GM18519 (cell line): ENCODE results near the gene COBLL1.

Experiments used
- ATAC-seq: cut with Tn5 transposase; IDR thresholded peaks from one replicate; pipeline ENCODE4 v1.9.1; 2021; ENCODE audit warnings: mild to moderate bottlenecking, moderate library complexity; ENCODE audit not compliant: unreplicated experiment, low FRiP score

Gene COBLL1

DNA sequence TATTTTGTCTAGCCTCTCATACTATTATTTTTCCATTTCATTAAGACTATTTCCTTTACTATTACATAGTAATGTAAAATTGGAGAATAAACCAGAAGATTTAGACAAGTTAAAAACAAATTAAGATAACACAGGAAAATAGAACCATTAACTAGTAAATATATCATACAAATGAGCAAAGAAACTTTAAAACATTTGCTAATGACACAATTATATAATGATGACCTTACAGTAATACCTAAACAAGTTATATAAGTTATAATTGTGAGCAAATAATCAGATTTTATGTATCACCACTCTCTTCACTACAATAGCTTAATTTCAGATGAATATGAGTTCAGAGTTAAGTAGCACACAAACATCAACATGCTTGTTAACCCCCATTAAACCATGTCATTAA is 147.8 kb downstream of the COBLL1 start:
- no peak for ATAC-seq

DNA sequence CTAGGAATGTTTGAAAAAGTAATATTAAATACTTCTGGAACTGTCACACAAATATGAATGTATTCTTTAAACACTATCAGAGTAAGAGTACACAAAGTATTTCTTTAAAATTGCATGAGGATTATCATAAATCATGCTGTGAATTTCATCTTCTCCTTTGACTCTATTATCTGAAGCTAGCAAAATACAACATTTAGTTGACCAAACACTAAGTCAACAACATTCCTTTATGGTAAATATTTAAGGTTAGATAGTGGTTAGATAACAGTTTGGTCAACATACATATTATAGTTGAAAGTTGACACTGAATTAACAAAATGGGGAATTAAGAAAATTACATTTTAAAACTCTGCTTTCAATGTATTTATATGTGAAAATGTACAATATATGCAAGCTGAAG is 148.2 kb downstream of the COBLL1 start:
- no peak for ATAC-seq

DNA sequence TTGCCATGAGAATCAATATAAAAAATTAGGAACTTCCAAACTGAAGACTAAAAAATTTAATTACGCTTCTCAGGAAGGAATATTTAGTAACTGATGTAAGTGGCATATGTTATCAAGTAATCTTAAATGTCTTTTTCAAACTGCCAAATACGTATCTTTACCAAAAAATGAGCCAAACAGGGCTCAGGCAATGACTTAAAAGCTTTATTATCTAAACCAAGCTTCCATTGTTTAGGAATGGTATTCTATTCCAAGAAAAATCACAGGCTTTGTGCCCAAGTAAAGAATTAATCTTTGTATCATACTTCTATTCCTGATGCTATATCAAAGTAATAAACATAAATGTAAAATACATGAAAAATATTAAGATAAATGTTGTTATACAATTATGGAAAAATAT is 148.7 kb downstream of the COBLL1 start:
- ATAC-seq: no peak

DNA sequence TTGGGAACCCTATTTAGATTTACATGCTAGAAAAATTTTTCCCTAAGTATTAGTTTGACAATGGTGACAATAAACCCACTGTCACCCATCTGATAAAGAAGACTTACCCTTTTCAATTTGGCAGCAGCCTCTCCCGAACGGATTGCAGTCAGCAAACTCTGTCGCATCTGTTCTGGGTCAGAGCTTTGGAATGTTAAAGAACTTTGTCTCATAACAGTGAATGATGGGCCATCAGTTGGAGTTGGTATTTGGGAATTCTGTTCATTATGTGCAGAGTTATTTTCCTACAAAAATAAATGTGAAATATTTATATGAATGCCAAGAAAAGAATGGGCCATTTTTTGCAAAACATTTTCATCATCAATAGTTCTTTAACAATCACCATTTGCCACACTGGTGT is 149.5 kb downstream of the COBLL1 start:
- ATAC-seq: no peak

DNA sequence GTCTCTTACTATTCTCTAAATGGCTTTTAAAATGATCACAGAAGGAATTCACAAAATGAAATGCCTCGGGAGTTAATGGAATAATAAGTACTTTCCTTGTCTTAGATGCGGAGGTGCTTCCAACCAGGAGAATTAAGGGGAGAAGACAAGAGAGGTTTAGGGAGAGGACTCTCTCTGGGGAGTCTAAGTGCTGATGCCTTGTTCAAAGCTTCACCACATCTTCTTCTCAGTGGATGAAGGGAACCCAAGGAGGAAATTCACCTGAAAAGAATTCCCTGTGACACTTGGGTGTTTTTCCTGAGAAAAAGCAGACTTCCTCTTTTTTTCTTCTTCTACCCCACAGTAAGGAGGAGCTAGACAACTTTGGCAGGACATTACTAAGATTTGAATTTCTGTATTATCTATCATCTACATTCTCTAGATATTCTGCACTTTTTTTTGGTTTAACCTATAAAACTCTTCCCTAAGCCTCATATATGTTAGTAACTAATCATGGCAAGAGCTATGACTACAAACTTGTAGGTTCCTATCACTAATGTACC is 150.2 kb downstream of the COBLL1 start:
- ATAC-seq: no peak

DNA sequence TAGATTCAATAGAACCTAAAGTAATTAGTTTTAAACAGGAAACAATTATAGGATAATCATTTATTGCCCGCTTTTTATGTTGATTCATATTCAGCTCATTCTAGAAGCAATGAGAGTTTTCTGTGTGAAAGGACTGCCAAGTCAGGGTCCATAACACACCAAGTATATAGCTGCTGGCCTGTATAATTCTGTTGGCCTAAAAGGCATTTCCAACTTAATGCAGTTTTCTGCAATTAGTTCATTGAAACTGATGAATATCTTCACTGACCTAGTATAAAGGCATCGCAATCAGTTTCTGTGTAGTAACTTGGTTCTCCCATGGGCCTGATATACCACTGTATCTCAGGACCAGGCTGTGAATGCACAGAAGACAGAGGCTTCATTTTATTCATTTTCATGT is 151.3 kb downstream of the COBLL1 start:
- ATAC-seq: no peak

DNA sequence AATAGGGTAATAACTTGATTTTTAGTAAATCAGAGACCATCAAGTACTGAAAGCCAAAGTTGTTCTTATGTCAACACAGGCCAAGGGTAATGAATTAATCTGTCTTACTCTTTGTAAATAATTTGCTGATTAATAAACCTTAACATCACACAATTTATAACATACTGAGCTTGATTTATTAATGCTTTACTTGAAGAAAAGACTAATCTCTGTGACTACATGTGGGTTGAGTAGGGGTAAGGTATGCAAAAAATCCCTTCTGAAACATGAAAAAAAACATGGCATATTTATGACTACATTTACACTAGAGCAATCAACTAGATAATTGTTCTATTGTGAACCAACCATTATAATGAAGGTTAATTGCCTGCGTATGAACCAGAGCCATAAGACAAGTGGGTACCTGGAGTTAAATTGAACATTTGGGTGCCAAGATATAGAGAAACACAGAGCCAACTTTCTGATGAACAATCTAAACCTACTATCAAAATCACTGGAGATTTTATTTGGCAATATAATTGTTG is 152.7 kb downstream of the COBLL1 start:
- no peak for ATAC-seq

DNA sequence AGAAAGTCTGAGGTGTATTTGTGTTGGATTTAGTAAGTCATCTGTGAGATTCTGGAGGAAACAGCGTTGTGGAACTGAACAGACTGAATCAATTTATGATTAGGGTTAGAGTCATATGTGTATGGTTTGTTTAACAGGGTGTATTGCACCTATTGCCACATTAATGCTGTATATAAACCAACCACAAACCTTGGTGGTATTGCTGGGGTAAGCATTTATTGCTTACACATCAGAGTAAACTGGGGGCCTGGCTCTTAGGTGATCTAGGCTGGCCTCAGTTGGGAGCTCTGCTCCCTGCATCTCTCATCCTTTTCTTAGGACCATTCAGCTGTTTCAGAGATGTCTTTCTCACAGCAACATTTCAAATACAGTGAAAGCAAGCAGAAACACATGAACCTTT is 160.6 kb downstream of the COBLL1 start:
- ATAC-seq: no peak

DNA sequence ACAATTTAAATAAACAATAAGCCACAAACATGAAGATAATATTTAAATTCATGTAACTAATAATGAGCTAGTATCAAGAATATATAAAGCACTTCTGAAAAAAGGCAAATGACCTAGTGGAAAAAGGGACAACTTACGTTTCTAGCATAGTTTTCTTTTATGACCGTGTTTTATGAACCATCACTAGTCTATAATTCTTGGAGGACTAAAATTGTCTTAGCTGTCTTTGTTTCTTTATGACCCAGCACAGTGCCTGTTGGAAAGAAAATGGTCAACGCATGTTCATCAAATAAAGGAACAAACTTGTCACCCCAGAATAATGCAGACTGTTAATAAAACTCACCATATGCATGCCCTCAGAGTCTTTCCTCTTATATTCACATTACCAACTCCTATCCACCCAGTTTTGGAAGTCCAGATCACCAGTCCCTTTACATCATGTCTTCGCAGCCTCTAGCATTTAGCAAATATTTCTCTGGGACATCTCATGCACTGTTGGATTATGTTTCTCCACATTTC is 162.9 kb downstream of the COBLL1 start:
- ATAC-seq: no peak

DNA sequence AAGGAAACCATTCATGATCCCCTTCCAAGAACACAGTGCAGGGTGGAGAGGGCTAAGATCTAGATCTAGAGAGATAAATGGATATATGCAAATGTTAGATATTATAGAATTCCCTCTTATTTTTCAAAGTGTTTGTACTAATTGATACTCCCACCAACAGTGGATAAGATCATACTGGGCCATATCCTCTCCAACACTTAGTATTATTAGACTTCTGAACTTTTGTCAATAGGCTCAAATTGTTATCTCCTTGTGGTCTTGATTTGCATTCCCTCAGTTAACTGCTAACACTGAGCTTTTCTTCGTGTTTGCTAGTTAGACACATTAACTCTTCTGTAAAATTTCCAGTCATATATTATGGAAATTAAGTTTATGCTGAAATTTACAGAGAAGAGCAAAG is 163.9 kb downstream of the COBLL1 start:
- no peak for ATAC-seq

DNA sequence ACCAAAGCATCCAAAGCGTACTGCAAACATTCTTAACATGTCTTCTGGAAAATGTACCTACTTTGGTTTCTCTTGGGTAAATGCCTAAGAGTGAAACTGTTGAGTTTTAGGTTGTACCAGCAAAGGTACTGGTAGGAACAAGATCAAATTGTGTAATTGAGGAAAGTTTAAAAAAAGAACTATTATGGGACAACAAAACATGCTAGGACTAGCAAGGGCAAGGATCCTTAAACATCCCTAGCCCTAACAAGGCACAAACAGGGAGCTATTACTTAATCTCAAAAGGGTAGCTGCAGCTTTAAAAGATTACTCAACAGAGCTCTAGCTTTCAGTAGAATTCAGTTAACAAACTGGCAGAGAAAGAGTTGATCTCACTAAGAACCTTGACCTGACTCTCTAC is 164.4 kb downstream of the COBLL1 start:
- ATAC-seq: no peak

DNA sequence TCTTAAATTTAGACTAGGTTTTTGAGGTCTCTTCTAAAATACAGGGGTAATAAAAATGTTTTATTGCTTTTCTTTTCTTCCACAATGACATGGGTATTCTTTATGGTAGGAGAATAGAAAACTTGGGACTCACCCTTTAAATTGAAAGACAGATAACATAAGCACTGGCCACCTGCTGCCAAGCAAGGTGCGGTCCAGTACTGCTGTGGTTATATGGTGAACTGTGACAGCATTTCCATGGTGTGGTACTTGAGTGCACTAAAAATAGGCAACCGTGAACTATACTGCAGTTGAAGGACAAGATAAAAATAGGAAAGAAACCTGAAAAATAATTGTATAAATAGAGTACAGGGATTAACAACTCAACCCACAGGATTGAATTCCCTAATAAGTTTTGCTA is 165.9 kb downstream of the COBLL1 start:
- no peak for ATAC-seq

DNA sequence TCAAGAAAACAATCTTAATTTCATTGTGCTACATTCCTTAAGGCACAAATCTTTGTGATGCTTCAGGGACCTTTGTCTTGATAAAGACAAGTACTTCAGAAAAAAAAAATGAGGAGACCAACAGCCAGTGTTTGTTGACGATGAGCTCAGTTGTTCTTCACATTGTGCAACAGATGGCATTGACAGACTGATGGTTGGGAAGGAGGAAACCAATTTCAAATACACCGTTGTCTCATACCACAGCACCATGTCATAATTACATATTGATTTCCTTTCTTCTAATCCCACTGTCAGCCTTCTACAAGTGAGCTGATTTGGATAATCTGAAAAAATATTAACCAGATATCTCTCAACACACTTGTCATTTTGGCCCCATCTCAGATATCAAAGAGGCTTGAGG is 166.6 kb downstream of the COBLL1 start:
- ATAC-seq: no peak

DNA sequence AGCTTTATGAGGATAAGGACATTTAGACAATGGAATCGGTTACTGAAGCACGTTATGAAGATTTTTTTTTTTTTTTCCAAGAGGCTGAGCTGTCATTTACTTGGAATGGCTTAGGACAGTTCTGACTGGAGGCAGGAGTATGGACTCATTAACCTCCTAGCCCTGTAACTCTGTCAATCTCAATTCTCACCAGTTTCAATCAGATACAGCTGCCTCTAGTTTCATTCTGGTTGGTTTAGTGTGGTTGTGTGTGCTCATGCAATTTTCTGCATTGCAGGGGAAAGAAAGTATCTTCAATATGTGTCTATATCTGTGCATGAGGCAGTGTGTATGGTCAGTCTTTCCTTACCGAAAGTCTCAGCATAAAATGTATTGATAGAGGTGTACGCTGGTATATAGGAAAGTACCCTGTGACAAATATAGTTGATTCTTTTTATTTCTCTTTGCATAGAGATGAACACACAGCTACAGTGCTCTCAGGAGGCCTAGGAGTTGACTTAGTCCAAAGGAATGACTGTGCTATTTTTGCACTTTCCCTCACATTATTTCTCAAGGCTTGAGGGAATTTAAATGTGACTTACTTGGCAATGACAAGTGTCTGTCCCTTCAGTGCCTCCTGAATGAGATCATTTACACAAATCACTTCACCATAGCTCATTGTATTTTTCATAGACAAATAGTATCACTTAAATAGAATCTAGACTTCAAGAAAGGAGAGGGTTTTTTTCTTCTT is 169.8 kb downstream of the COBLL1 start:
- ATAC-seq: no peak

DNA sequence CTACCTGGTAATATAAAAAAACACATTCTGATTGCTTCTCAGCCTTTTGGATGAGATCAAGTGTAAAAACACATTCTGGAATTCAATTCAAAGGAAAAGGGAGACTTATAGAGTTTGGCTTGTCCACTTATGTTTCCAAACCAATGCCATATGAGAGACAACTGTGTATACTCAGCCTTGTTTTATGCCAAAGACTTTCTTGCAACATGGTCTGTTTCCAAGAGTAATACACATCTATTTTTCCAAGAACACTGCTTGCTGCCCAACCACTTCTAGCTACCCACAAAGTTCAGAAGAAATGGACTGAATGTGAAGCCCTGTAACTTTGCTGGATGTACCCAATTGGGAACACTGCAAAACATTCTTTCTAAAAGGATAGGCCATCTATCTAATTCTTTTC is 172.3 kb downstream of the COBLL1 start:
- no peak for ATAC-seq

DNA sequence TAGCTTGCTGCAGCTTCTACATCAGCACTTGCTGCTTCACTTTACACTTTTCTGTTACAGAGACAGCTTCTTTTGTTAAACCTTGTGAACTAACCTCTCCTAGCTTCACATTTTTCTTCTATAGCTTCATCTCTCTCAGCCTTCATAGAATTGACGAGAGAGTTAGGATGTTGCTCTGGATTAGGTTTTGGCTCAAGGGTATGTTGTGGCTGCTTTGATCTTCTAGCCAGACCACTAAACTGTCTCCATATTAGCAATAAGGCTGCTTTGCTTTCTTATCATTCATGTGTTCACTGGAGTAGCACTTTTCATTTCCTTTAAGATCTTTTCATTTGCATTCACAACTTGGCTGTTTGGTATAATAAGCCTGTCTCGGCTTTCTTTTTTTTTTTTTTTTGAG is 174.1 kb downstream of the COBLL1 start:
- no peak for ATAC-seq

DNA sequence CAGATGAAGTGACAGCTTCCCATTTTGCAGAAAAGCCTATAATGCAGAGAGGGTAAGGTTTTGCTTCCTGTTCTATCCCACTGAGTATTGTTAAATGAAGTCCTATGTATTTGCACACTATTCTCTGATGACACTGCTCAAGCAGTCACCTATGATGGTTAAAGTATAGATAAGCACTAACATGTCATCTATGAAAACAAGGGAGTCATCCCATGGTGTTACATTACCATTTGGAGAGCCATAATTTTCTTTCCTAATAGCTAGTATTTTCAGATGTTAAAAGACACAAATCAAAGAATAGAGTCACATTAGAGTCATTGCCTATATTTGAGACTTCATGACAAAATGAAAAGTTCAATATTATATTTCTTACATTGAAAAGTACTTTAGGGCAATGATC is 177.6 kb downstream of the COBLL1 start:
- no peak for ATAC-seq

DNA sequence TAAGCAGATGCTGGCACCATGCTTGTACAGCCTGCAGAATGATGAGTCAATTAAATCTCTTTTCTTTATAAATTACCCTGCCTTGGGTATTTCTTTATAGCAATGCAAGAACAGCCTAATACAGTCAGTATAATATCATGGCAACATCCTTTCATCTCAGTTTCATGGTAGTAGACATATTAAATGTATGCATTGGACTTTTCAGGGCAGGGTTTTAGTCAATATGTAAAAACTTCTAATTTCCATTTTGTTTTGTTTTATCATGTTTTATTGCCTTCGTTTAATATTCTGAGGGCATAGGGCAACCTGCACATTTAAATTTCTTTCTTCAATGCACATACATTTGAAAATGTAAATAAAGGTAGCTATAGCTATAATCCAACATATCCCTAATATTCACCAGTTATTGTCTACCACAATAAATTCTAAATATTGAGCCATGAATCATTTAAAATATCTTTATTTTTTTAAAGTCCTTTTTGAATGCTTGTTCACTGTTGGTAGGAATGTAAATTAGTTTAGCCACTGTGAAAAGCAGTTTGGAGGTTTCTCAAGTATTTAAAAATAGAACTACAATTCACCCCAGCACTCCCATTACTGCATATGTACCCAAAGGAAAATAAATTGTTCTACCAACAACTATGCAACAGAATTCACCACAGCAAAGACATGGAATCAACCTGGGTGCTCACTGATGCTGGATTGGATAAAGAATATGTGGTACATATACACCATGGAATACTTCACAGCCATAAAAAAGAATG is 178.6 kb downstream of the COBLL1 start:
- no peak for ATAC-seq

DNA sequence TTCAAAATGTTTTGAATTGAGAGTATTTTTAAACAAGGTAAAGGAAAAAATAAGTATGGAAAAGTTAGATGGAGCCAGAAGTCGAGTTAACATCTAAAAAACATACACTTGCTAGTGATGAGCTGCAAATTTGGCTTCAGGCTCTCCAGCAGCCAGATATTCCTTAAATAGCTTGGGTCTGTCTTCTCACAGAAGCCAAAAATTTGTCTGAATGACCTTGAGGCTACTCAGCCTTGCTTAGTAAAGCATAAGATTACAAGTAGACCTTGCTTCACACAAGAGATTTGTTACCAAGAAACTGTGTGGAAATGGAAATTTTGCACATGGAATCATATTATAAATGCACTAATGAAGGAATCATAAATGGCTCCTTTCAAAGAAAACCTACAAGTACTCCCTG is 179.6 kb downstream of the COBLL1 start:
- ATAC-seq: no peak

DNA sequence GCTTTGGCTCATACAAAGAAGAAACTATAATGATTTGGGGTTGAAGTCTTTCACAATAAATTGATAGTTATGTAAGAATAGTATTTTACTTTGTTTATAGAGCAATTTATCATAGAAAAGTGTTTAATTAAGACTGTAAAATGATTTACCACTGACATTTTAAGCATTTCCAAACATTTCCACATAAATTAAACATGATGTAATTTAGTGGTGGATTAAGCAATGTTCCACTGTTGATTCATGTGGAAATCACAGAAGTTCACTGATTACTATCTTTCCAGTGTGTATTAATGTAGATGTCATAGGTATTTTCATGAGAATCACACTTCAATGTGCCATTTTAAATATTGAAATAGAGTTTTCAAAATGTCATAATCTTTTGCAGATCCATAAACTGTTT is 180.3 kb downstream of the COBLL1 start:
- ATAC-seq: no peak

DNA sequence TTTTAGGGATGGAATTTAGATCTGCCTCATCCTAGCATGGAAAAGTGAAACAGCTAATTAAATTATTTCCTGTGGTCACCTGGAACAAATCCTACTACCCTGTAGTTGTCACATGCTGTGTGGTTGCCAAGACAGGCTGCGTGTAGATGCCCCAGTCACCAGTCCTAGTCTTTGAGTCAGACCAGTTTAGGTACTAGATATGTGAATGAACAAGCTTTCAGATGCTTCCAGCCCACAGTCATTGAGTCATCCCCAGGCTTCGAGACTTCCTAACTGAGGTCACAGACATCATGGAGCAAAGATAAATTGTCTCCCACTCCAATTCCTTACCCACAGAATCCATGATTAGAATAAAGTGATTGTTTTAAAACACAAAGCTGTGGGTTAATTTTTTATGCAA is 184.5 kb downstream of the COBLL1 start:
- ATAC-seq: no peak

DNA sequence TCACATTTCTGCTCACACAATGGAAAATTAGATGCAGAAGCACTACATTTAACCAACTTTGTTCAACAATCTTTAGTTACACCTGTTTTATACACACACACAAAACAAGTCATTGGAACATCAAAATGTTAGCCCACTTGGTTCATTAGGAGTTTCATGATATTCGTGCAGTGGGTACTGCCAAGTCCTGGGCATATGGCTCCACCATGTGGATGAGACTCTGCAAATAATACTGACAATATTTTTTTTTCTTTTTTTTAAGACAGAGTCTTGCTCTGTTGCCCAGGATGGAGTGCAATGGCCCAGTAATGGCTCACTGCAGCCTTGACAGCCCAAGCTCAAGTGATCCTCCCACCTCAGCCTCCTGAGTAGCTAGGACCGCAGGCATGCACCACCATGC is 185.9 kb downstream of the COBLL1 start:
- ATAC-seq: no peak
